ENCODE measurements around the gene SPARCL1. TPM values are rescaled to one million over a fixed set of nuclear protein-coding genes. Genes with fewer than 3 reads are reported as not detected.
"Not testable (repeated sequence)": the region's sequence is repeated elsewhere in the genome, so short reads cannot be mapped to it uniquely, and the experiment has no call there.

SPARCL1 gene
- polyA plus RNA-seq, 3 donors from 2014 or later = not detected

GRCh38 chr4:87428979-87429378 is 100.2 kb downstream of the SPARCL1 start:
- no peak for DNase-seq
- Mint-ChIP-seq H3K4me3 (no peak overlapping the region), H3K9me3 (no peaks in the 10 kb centered on the region), H3K4me1 (peaks cover 11 to 53% of the 10 kb centered on the region in 2 donors), H3K27ac (no peak overlapping the region), H3K36me3 (no peaks in the 10 kb centered on the region), H3K27me3 (ENCODE audit: low read depth in 3 of 3) (no peaks in the 10 kb centered on the region)

- Mint-ChIP-seq H3K27me3 (ENCODE audit: low read depth in 3 of 3) (peaks cover 4 to 6% (median 5%) of the 10 kb centered on the region in 3 donors), H3K4me1 (peaks cover 20 to 64% of the 10 kb centered on the region in 2 donors), H3K4me3 (no peak overlapping the region), H3K36me3 (peaks cover 0 to 2% (median 0%) of the 10 kb centered on the region in 3 donors), H3K27ac (peak overlapping the region in 1 of 6 donors; percentile 23), H3K9me3 (no peaks in the 10 kb centered on the region)
- DNase-seq = no peak
Measured at GRCh38 chr4:87427518-87427868, 101.7 kb downstream of the SPARCL1 start.

GRCh38 chr4:87426865-87427517 is 102.2 kb downstream of the SPARCL1 start:
- H3K4me3 Mint-ChIP-seq = no peak overlapping the region
- H3K9me3 Mint-ChIP-seq = no peaks in the 10 kb centered on the region
- H3K4me1 Mint-ChIP-seq = peaks cover 24 to 64% of the 10 kb centered on the region in 2 donors
- no peak for DNase-seq
- peaks cover 0 to 5% (median 0%) of the 10 kb centered on the region in 3 donors for H3K36me3 Mint-ChIP-seq
- H3K27me3 Mint-ChIP-seq (ENCODE audit: low read depth in 3 of 3) = peaks cover 8 to 11% (median 10%) of the 10 kb centered on the region in 3 donors
- peak overlapping the region in 1 of 6 donors; percentile 23 for H3K27ac Mint-ChIP-seq

- no peak overlapping the region for H3K27ac Mint-ChIP-seq
Measured at GRCh38 chr4:87425711-87426110, 103.5 kb downstream of the SPARCL1 start.

GRCh38 chr4:87424099-87424543 is 105.1 kb downstream of the SPARCL1 start:
- H3K9me3 Mint-ChIP-seq, H3K36me3 Mint-ChIP-seq, DNase-seq: not testable (repeated sequence)
- Mint-ChIP-seq H3K4me1 (peaks cover 27 to 61% of the 10 kb centered on the region in 2 donors), H3K27ac (peak overlapping the region in 4 of 6 donors; percentile 3 to 94 (median 74)), H3K4me3 (peak overlapping the region; percentile 90 to 100 (median 99)), H3K27me3 (ENCODE audit: low read depth in 3 of 3) (peaks cover 8 to 13% (median 11%) of the 10 kb centered on the region in 3 donors)

More at GRCh38 chr4:87425711-87426110, 103.5 kb downstream of the SPARCL1 start:
- Mint-ChIP-seq H3K36me3 (peaks cover 0 to 5% (median 0%) of the 10 kb centered on the region in 3 donors), H3K4me1 (peaks cover 29 to 63% of the 10 kb centered on the region in 2 donors), H3K4me3 (no peak overlapping the region), H3K9me3 (no peaks in the 10 kb centered on the region), H3K27me3 (ENCODE audit: low read depth in 3 of 3) (peaks cover 8 to 13% (median 11%) of the 10 kb centered on the region in 3 donors)
- no peak for DNase-seq

Other genes with a start within 250 kb of the SPARCL1 start
- under 1 TPM in 1 of 3 donors, not detected in 2; 0.10 TPM for gene HSD17B13, start 206.5 kb downstream of the SPARCL1 start, polyA plus RNA-seq
- gene HSD17B11, start 138.2 kb downstream of the SPARCL1 start, polyA plus RNA-seq = 100 to 1,000 TPM in 2 of 3 donors, 10 to 100 TPM in 1; 81.6 to 112 (median 105) TPM
- 10 to 100 TPM; 15.7 to 20.1 (median 15.7) TPM for gene NUDT9, start 106.8 kb downstream of the SPARCL1 start, polyA plus RNA-seq
- not detected for gene DSPP, start 79.2 kb upstream of the SPARCL1 start, polyA plus RNA-seq
- gene DMP1, start 120.9 kb upstream of the SPARCL1 start, polyA plus RNA-seq = not detected

Measured in immature natural killer cell (primary cell).